ENCODE results near the gene STPG4. TPM values are rescaled to one million over a fixed set of nuclear protein-coding genes. Genes with fewer than 3 reads are reported as not detected.

The STPG4 gene
- total RNA-seq, 1 donor: 2.2 TPM

DNA sequence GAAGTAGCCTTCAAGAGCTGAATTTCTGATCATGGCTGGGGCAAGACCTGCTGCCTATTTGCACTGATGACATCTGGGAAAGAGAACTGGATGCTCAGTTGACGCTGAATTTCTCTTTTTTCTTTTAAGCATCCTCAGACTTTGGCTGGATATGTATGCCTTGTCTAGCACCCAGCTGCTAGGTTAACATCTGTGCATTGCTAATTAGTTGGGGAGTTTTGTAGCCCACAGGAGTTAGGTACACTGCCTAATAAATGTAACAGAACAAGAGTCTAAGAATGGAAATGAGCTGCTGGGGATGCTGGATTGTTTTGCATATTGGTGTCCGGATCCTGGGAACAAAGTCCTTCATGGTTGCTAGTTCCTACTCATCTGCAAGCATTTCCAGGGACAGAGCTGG is 40.9 kb upstream of the STPG4 start:
- H3K4me3 ChIP-seq (ENCODE audit: low read depth, low read length): no peak overlapping the region
- no peak for DNase-seq (ENCODE audit: low read depth)
- TF ChIP-seq, protein P1, sequence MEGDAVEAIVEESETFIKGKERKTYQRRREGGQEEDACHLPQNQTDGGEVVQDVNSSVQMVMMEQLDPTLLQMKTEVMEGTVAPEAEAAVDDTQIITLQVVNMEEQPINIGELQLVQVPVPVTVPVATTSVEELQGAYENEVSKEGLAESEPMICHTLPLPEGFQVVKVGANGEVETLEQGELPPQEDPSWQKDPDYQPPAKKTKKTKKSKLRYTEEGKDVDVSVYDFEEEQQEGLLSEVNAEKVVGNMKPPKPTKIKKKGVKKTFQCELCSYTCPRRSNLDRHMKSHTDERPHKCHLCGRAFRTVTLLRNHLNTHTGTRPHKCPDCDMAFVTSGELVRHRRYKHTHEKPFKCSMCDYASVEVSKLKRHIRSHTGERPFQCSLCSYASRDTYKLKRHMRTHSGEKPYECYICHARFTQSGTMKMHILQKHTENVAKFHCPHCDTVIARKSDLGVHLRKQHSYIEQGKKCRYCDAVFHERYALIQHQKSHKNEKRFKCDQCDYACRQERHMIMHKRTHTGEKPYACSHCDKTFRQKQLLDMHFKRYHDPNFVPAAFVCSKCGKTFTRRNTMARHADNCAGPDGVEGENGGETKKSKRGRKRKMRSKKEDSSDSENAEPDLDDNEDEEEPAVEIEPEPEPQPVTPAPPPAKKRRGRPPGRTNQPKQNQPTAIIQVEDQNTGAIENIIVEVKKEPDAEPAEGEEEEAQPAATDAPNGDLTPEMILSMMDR (IDR thresholded peaks at IDR 0.05; ENCODE audit: insufficient read depth, low read depth, low read length): no peak

DNA sequence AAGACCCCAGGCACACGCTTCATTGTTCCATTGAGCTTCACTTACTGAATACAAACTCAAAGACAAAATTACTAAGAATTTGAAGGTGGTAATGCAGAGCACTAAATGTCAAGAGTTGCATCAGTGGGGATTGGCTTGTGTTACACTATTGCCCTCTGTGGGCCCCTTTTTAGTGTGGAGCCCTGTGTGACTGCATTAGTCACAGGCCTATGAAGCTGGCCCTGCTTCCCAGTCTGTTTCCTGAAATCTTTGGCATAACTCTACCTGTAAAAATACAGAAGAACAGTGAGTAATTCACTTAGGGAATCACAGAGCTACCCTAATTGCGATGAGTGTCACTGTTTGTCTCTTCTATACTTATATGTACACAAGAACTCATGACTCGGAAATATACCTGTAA is 40.0 kb upstream of the STPG4 start:
- no peak overlapping the region for H3K4me3 ChIP-seq (ENCODE audit: low read depth, low read length)
- DNase-seq (ENCODE audit: low read depth): peak; percentile 41
- TF ChIP-seq, protein P1 (IDR thresholded peaks at IDR 0.05; ENCODE audit: insufficient read depth, low read depth, low read length): no peak

DNA sequence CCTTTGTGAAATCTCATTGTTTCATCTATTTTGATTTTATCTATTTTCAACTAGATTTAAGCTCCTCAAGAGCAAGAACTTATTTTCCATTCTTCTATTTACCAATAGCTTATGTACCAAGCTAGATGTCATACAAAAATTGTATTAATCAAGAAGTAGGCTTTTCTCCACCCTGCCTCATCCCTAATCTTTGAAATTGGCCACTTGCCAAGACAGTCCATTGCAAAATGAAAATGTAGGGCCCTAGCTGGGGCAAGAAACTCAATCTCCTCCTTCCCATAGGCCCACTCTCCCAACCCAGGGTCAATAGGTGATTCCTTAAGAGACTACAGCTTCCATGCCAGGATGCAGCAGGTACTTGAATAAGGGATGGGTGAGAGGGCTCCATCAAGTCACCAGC is 39.3 kb upstream of the STPG4 start:
- TF ChIP-seq, protein P1 (IDR thresholded peaks at IDR 0.05; ENCODE audit: insufficient read depth, low read depth, low read length): no peak
- no peak for DNase-seq (ENCODE audit: low read depth)
- no peak overlapping the region for H3K4me3 ChIP-seq (ENCODE audit: low read depth, low read length)

DNA sequence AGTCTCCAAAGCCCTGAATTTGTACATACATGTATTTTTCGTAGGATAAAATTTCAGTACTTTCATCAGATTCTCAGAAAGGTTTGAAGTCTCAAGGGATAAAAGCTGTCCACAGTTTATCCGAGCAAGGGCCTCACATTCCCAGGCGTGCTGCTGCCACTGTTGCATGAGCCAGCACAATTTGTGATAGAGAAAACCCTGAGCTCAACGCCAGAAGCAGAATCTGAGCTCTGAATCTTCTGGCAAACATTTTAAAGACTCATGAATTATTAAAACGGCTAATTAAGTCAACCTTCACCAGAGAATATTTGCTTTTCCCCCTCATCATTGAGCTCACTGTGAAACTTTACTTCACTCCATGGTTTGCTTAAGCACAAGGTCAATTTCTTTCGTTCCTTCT is 38.5 kb upstream of the STPG4 start:
- TF ChIP-seq, protein P1 (IDR thresholded peaks at IDR 0.05; ENCODE audit: insufficient read depth, low read depth, low read length): no peak
- peak; percentile 58 for DNase-seq (ENCODE audit: low read depth)

DNA sequence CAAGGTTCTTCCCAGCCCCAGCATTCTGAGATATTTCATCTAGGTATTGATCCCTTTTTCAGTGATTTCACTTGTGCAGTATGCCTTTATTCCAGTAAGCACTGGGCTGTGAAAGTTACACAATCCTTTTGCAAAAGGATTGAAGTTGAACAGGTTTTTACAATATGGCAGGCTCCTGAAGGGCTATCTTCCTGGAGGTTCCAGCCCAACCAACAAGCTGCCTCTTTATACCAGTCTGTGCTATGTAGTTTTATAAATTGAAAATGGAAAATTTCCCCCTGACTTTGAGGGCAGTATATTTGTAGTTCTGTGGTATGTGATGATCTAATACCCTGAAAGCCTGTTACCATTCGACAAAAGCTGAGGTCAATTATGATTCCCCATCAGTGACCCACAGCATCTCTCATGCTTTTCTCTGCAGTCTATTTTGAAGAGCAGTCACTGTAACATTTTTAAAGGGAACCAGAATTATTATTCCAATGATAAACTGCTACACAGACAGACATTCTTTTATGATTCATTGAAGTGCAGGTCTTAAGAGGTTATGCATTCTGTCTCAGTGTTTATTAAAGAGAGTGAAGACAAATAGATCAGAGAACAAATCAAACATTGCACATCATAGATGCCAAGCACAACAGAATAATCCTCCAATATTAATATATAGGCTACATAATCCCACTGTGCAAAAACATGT is 35.2 kb upstream of the STPG4 start:
- DNase-seq (ENCODE audit: low read depth): peak; percentile 58
- TF ChIP-seq, protein P1 (IDR thresholded peaks at IDR 0.05; ENCODE audit: insufficient read depth, low read depth, low read length): no peak
- no peak overlapping the region for H3K4me3 ChIP-seq (ENCODE audit: low read depth, low read length)

More for the DNA sequence above, 38.5 kb upstream of the STPG4 start:
- no peak overlapping the region for H3K4me3 ChIP-seq (ENCODE audit: low read depth, low read length)

DNA sequence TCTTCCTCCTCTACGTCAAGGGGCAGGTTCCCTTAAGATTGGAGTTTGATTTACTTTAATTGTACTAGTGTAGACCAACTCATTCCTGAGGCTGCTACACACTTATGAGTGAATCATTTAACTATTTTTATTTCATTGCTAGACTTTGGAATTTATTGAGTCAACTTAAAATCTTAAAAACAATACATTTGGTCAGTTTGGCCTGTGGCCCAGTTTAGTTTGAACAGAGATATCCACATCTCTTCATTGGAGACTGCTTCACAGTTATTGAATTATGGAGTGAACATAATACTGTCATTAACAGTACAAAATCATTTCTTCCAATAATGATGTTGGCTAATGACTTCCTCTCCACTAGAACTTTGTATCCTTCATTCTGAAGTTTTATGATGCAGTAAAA is 34.5 kb upstream of the STPG4 start:
- DNase-seq (ENCODE audit: low read depth): peak; percentile 76
- TF ChIP-seq, protein P1 (IDR thresholded peaks at IDR 0.05; ENCODE audit: insufficient read depth, low read depth, low read length): no peak
- H3K4me3 ChIP-seq (ENCODE audit: low read depth, low read length): no peak overlapping the region

DNA sequence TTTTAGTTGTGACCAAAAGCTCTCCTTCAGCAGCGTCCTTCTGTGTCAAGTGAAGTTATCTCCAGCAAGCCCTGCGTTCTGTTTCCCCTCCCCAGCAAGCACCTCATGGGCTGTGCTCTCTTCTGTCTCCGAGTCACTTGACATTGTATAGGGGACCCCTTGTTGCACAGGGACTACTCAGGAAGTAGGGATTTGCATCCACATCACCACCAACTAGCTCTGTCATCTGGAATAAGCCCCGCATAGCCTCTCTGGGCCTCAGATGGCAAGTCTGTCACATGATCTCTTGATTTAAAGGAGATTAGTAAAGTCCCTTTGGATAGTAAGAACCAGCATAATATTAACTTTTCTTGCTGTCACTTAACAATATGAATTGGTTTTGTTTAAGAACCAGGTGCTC is 32.0 kb upstream of the STPG4 start:
- DNase-seq (ENCODE audit: low read depth): no peak
- no peak overlapping the region for H3K4me3 ChIP-seq (ENCODE audit: low read depth, low read length)
- TF ChIP-seq, protein P1 (IDR thresholded peaks at IDR 0.05; ENCODE audit: insufficient read depth, low read depth, low read length): no peak

All from fibroblast of villous mesenchyme (primary cell).